ENCODE data around the gene PDCD1. TPM values are rescaled to one million over a fixed set of nuclear protein-coding genes. Genes with fewer than 3 reads are reported as not detected.
"Not testable (repeated sequence)": the region's sequence is repeated elsewhere in the genome, so short reads cannot be mapped to it uniquely, and the experiment has no call there.

PDCD1 gene
- total RNA-seq, 1 experiment from 2014 or later = 0.22 TPM

DNA sequence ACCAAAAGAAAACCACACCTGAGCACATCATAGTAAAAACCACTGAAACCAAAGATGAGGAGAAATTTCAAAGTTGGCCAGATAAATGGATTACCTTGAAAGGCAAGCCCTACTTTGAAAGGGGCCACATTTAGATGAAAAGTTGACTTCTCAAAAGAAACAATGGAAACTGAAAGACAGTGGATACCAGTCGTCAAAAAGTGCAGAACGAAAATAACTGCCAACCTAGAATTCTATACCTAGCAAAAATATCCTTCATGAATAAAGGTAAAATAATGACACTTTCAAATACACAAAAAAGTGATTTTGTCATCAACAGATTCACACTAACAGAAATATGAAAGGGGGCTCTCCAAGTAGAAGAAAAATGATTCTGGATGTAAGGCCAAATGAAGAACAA is 31.3 kb downstream of the PDCD1 start:
- DNase-seq (ENCODE audit: low read depth, low spot score) (no peak), ATAC-seq (no peak)
- BruUV-seq (replicated peaks) = no TSS peak
- Histone ChIP-seq H3K9me3 (ENCODE audit: control insufficient read depth in 1 of 2, insufficient read depth in 1 of 2, low read depth in 1 of 2, low read length in 2 of 2) (peaks cover 0 to 10% of the 10 kb centered on the region in 2 experiments; a peak in 2 of 4 replicates), H3K4me3 (replicated peaks in 1 of 2; ENCODE audit: low read depth in 1 of 2, low read length in 2 of 2) (no peak overlapping the region), H4K20me1 (ENCODE audit: insufficient read depth) (no peaks in the 10 kb centered on the region), H3K79me2 (ENCODE audit: insufficient read depth, low read length) (no peaks in the 10 kb centered on the region), H3K4me1 (ENCODE audit: control insufficient read depth in 1 of 2, insufficient read depth in 2 of 2, low read length in 2 of 2) (no peaks in the 10 kb centered on the region), H3K9ac (ENCODE audit: low read length) (no peak overlapping the region), H3K27me3 (ENCODE audit: insufficient read depth, low read length) (no peaks in the 10 kb centered on the region), H3K9me2 (ENCODE audit: insufficient read depth) (no peaks in the 10 kb centered on the region), H3K27ac (ENCODE audit: low read depth, low read length) (no peak overlapping the region), H3K36me3 (ENCODE audit: control insufficient read depth in 1 of 2, insufficient read depth in 2 of 2, low read length in 2 of 2) (no peaks in the 10 kb centered on the region), H2AFZ (ENCODE audit: low read depth, low read length, poor library complexity, severe bottlenecking) (no peak overlapping the region), H3K4me2 (ENCODE audit: low read length) (no peak overlapping the region)
- ChIA-PET POLR2A (no interaction called here), CTCF (no interaction called here), RAD21 (ENCODE audit: low non-redundant PET in 1 of 2, low total read pairs in 2 of 2, uncharacterized antibody in 2 of 2, unreplicated experiment in 2 of 2) (no interaction called here)
- TF ChIP-seq JUND (IDR thresholded peaks at IDR 0.05) (no peak), FOSL1 (IDR thresholded peaks at IDR 0.05; ENCODE audit: low read depth) (no peak), CBX3 (IDR thresholded peaks at IDR 0.05; ENCODE audit: low read depth) (no peak), RAD21 (IDR thresholded peaks at IDR 0.05; ENCODE audit: low read depth) (no peak), SRF (IDR thresholded peaks at IDR 0.05; ENCODE audit: low read depth) (no peak)
- intact Hi-C loops (cut with micrococcal nuclease) = no loop called here

DNA sequence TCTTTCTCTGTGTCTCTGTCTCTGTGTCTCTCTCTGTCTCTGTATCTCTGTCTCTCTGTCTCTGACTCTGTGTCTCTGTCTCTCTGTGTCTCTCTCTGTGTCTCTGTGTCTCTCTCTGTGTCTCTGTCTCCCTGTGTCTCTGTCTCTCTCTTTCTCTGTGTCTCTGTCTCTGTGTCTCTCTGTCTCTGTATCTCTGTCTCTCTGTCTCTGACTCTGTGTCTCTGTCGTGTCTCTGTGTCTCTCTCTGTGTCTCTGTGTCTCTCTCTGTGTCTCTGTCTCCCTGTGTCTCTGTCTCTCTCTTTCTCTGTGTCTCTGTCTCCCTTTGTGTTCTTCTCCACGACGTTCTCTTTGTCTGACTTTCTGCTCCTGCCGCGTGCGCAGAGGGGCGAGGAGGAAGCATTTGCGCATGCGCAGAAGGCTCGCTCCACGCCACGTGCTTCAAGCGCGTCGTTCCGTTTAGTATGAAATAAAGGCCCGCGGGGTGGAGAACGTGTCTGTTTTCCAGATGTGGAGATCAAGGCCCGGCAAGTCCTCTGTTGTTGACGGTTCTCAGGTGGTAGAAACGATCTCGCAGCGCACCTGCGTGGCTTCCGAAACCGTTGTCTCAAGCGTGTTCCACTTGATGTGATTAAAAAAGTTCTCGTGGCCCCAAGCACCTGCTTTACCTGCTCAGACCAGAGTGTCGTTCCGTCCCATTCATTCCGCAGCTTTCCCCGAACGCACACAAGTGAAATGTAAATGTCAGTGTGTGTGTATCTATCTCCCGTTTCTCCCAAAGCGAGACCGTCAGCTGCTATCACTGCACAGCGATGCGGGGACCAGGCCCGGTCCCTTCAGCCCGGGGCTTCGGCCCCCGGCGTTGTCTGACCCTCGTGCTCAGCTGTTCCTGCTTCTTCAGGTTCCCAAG is 34.9 kb downstream of the PDCD1 start:
- intact Hi-C loops (cut with micrococcal nuclease); CTCF ChIA-PET; H3K27ac ChIP-seq (ENCODE audit: low read depth, low read length); H3K79me2 ChIP-seq (ENCODE audit: insufficient read depth, low read length); POLR2A ChIA-PET; H3K9me2 ChIP-seq (ENCODE audit: insufficient read depth); H3K27me3 ChIP-seq (ENCODE audit: insufficient read depth, low read length); H3K4me3 ChIP-seq (replicated peaks in 1 of 2; ENCODE audit: low read depth in 1 of 2, low read length in 2 of 2); H2AFZ ChIP-seq (ENCODE audit: low read depth, low read length, poor library complexity, severe bottlenecking); H3K4me2 ChIP-seq (ENCODE audit: low read length); DNase-seq (ENCODE audit: low read depth, low spot score); RAD21 ChIA-PET (ENCODE audit: low non-redundant PET in 1 of 2, low total read pairs in 2 of 2, uncharacterized antibody in 2 of 2, unreplicated experiment in 2 of 2); ATAC-seq; H3K36me3 ChIP-seq (ENCODE audit: control insufficient read depth in 1 of 2, insufficient read depth in 2 of 2, low read length in 2 of 2); H3K4me1 ChIP-seq (ENCODE audit: control insufficient read depth in 1 of 2, insufficient read depth in 2 of 2, low read length in 2 of 2); BruUV-seq (replicated peaks); H4K20me1 ChIP-seq (ENCODE audit: insufficient read depth); H3K9ac ChIP-seq (ENCODE audit: low read length): not testable (repeated sequence)
- H3K9me3 ChIP-seq (ENCODE audit: control insufficient read depth in 1 of 2, insufficient read depth in 1 of 2, low read depth in 1 of 2, low read length in 2 of 2) = peaks cover 0 to 10% of the 10 kb centered on the region in 2 experiments; a peak in 2 of 4 replicates

Data from HCT116 (cell line).